GM23248 (cell line): ENCODE data around the gene GLIS2.

Experiments used
- EZH2 ChIP-seq: fragments of 200-600 bp; sonication (generic); IDR thresholded peaks from 2 replicates; pipeline ENCODE4 v1.6.1; 2018; ENCODE audit warnings: antibody characterized with exemption, mild to moderate bottlenecking; ENCODE audit not compliant: insufficient read depth, poor library complexity, severe bottlenecking
- EZH2phosphoT487 ChIP-seq: fragments of 200-600 bp; sonication (generic); IDR thresholded peaks from 2 replicates; pipeline ENCODE4 v1.6.1; 2018; ENCODE audit warnings: antibody characterized with exemption, moderate library complexity, mild to moderate bottlenecking, low read depth; ENCODE audit not compliant: insufficient read depth

GRCh38 chr16:4266372-4266771 lies 49.5 kb upstream of the GLIS2 start:
- no peak for TF ChIP-seq EZH2
- TF ChIP-seq EZH2phosphoT487, result no peak
